PC-9 (cell line): ENCODE measurements around the gene DAAM2.

Source experiments
- EZH2 ChIP-seq: fragments of 200-600 bp; sonication (generic); IDR thresholded peaks from 2 replicates; pipeline ENCODE4 v1.8.0; 2017; ENCODE audit warnings: antibody characterized with exemption, low read depth
- TF ChIP-seq, protein P1 (sequence below): fragments of 200-600 bp; sonication (generic); conservative IDR thresholded peaks from 2 replicates; pipeline ENCODE4 v1.6.1; 2017; ENCODE audit warnings: mixed run types, antibody characterized with exemption, mild to moderate bottlenecking, moderate library complexity

DNA sequence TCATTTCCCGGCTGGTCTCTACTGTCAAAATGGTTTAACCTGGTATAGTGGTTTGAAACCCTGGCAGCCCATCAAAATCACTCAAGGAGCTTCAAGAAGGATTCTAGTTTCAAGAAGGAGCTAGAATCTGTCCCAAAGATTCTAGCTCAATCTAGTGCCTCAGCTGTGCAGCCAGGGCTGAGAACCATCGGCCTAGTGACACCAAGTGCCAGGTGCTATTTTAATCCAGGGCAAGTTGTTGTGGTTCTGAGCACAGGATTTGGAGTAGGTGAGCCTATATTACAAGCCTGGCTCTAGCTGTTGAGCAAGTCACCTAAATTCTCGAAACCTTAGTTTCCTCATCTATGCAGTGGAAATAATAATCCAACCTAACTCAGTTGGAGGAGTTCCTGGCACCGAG lies 138.4 kb downstream of the DAAM2 start:
- TF ChIP-seq, protein P1, sequence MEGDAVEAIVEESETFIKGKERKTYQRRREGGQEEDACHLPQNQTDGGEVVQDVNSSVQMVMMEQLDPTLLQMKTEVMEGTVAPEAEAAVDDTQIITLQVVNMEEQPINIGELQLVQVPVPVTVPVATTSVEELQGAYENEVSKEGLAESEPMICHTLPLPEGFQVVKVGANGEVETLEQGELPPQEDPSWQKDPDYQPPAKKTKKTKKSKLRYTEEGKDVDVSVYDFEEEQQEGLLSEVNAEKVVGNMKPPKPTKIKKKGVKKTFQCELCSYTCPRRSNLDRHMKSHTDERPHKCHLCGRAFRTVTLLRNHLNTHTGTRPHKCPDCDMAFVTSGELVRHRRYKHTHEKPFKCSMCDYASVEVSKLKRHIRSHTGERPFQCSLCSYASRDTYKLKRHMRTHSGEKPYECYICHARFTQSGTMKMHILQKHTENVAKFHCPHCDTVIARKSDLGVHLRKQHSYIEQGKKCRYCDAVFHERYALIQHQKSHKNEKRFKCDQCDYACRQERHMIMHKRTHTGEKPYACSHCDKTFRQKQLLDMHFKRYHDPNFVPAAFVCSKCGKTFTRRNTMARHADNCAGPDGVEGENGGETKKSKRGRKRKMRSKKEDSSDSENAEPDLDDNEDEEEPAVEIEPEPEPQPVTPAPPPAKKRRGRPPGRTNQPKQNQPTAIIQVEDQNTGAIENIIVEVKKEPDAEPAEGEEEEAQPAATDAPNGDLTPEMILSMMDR: no peak
- TF ChIP-seq EZH2: no peak
